ENCODE measurements around the gene VCL.

- TF ChIP-seq POLR2AphosphoS5 (IDR thresholded peaks at IDR 0.05; ENCODE audit: low read depth): no peak
- no peak for TF ChIP-seq CTCF (IDR thresholded peaks at IDR 0.05; ENCODE audit: insufficient read depth, low read length)
These were observed 109.5 kb downstream of the VCL start for GRCh38 chr10:74107391-74107790.

All from HL-60 (cell line).